Left ventricle myocardium inferior (tissue), 1 donor: ENCODE data around the gene ADH7. TPM values are rescaled to one million over a fixed set of nuclear protein-coding genes. Genes with fewer than 3 reads are reported as not detected.

Experiments
- DNase-seq: peaks from one replicate; pipeline ENCODE4 v3.0.0-alpha.2; 2020
- H3K27ac ChIP-seq: fragments of 200-600 bp; replicated peaks from 2 replicates; pipeline ENCODE4 v1.8.0; 2021
- H3K27me3 ChIP-seq: fragments of 200-600 bp; 2 replicates; pipeline ENCODE4 v1.8.0; 2021; ENCODE audit warnings: low read depth
- H3K36me3 ChIP-seq: fragments of 200-600 bp; 2 replicates; pipeline ENCODE4 v1.8.0; 2021
- H3K4me1 ChIP-seq: fragments of 200-600 bp; 2 replicates; pipeline ENCODE4 v1.8.0; 2021
- H3K4me3 ChIP-seq: fragments of 200-600 bp; 2 replicates; pipeline ENCODE4 v1.8.0; 2021; ENCODE audit warnings: mild to moderate bottlenecking, moderate library complexity
- H3K9me3 ChIP-seq: fragments of 200-600 bp; replicated peaks from 2 replicates; pipeline ENCODE4 v1.8.0; 2021
- CTCF ChIP-seq: fragments of 200-600 bp; IDR thresholded peaks from 2 replicates; pipeline ENCODE4 v1.8.0; 2021; ENCODE audit warnings: antibody characterized with exemption, mild to moderate bottlenecking, borderline replicate concordance
- intact Hi-C: fragments of 100-400 bp; cut with micrococcal nuclease; formaldehyde crosslinking; loops from one replicate; pipeline ENCODE4 v1.11.0; 2022
- total RNA-seq: library from RNA; stranded (reverse); fragmentation: NEBNext Ultra II Directional; extraction: Animal tissue kit (Norgen Biotek cat#: 25700); gene quantifications from one replicate; pipeline ENCODE4 v1.2.1, GENCODE V29; 2021
- donor health status: DM: no; HTN: yes; CAD: no; lungs with severe emphysema.

ADH7 gene
- total RNA-seq, 1 donor from 2014 or later: not detected

DNA sequence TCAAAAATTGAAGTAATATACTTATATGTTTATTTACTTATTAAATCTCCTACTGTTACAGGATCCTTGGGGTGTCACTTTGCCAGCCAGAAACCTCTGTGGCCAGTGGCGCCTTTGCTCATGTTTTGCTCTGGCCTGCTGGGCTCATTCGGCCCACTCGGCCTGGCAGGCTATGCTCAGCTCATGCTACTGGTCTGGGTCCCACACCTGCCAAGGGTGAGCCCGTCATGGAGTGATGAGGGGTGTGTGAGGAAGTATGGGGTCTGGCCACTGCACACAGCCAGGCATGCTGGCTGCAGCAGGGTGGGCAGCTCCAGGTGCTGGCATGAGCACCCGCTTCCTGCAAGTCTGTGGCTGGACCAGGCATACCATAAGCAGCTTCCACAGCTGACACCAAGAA is 25.1 kb downstream of the ADH7 start:
- TF ChIP-seq CTCF: no peak
- no peak overlapping the region for H3K27ac ChIP-seq
- no peak for DNase-seq
- H3K9me3 ChIP-seq: no peaks in the 10 kb centered on the region
- no peak overlapping the region for H3K4me3 ChIP-seq
- H3K36me3 ChIP-seq: no peaks in the 10 kb centered on the region
- peaks cover 4% of the 10 kb centered on the region for H3K4me1 ChIP-seq
- intact Hi-C loops: no loop called here
- H3K27me3 ChIP-seq: no peaks in the 10 kb centered on the region

- Histone ChIP-seq H3K27ac (peak overlapping the region; percentile 4), H3K9me3 (no peaks in the 10 kb centered on the region), H3K4me1 (peaks cover 8% of the 10 kb centered on the region), H3K27me3 (no peaks in the 10 kb centered on the region), H3K36me3 (no peaks in the 10 kb centered on the region), H3K4me3 (no peak overlapping the region)
- no peak for TF ChIP-seq CTCF
- intact Hi-C loops: loop anchor here (5.0 to 10.0 kb wide), 2 partner anchors 204 to 291 kb away; no protein-coding TSS in a partner anchor
- no peak for DNase-seq
Observed at GRCh38 chr4:99408346-99408745, 26.8 kb downstream of the ADH7 start.

- Histone ChIP-seq H3K9me3 (no peaks in the 10 kb centered on the region), H3K36me3 (no peaks in the 10 kb centered on the region), H3K4me3 (no peak overlapping the region), H3K4me1 (peaks cover 8% of the 10 kb centered on the region), H3K27me3 (no peaks in the 10 kb centered on the region), H3K27ac (peak overlapping the region; percentile 72)
- peak; percentile 25 for DNase-seq
- TF ChIP-seq CTCF: peak; percentile 94
- intact Hi-C loops: loop anchor here (5.0 to 10.0 kb wide), 2 partner anchors 201 to 288 kb away; no protein-coding TSS in a partner anchor
Observed at GRCh38 chr4:99405433-99406115, 29.6 kb downstream of the ADH7 start.

- DNase-seq: no peak
Observed at GRCh38 chr4:99404595-99405287, 30.4 kb downstream of the ADH7 start.

More at GRCh38 chr4:99404595-99405287, 30.4 kb downstream of the ADH7 start:
- no peaks in the 10 kb centered on the region for H3K9me3 ChIP-seq
- TF ChIP-seq CTCF: no peak
- peak overlapping the region; percentile 72 for H3K27ac ChIP-seq
- no peak overlapping the region for H3K4me3 ChIP-seq
- H3K27me3 ChIP-seq: no peaks in the 10 kb centered on the region
- intact Hi-C loops: loop anchor here (5.0 to 10.0 kb wide), 2 partner anchors 200 to 287 kb away; no protein-coding TSS in a partner anchor
- H3K4me1 ChIP-seq: peaks cover 8% of the 10 kb centered on the region
- H3K36me3 ChIP-seq: no peaks in the 10 kb centered on the region
